GM12872 (cell line): ENCODE measurements around the gene PHACTR2.

Experiments
- CTCF ChIP-seq: IDR thresholded peaks from 3 replicates; pipeline ENCODE4 v1.5.1; 2011; ENCODE audit warnings: low read depth, mild to moderate bottlenecking, low read length, moderate library complexity; ENCODE audit not compliant: insufficient read depth

PHACTR2 gene

DNA sequence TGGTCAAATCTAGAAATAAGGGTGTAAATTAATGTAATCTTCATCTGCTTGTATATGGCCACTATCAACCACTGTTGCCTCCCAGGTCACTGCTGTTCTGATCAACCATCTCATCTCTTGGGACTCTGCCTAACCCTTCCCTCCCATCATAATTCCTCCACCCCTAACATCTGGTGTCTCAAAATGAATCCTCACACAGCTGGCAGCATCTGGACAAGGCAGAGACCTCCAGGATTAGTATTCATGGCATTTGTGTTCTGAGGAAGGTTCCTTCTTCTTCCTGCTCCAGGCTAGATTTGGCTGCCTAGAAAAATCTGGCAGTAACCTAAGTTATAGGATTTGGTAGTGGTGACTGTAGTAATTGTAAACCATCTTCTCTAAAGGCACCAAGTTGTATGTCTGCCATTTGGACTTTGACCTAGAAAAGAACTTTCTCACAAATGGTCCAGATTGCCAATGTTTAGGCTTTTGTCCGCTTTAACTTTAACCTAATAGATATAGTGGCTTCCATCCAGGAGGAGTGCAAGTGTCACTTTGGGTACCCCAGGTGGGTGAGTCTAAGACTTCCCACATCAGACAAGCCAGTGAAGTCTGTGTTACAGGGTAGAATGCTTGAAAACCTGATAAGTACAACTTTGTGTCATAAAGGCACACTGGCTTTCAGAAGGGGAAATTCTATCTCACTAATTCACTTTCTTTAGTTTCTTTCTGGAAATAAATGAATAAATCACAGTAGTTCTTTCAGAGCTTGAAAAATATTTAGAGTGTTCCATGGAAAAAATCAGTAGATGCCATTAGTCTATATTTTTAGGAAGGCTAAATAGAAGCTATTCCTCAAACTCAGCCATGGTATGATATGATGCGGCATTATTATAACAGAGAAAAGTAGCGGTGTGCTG, 3.0 kb upstream of the PHACTR2 start:
- no peak for TF ChIP-seq CTCF

DNA sequence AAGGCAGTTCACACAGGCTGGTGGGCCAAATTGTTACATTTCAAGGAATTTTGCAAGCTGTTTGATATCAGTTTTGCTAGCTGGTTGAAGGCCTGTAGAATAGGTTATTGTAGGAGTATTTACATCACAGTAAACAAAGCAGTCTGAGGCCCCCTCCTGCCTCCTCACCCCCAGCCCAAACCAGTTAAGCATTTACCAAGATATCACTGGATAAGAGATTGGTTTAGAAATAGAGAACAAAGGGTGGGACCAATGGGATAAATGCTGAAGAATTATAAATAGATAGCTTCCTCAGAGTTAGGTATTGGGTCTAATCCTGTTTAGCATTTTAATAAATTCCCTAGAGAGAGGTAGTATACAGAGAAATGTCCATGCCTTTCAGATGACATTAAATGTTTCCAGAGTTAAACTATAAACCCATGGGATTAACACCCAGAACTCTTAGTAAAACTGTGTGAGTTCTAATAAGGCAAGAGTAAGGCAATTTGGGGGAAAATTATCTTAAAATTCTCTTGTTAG, 2.3 kb upstream of the PHACTR2 start:
- TF ChIP-seq CTCF = no peak

- no peak for TF ChIP-seq CTCF
Observed at GRCh38 chr6:143675946-143676345, 1.8 kb upstream of the PHACTR2 start.

- TF ChIP-seq CTCF = no peak
Observed at GRCh38 chr6:143676437-143677045, 1.2 kb upstream of the PHACTR2 start.

- no peak for TF ChIP-seq CTCF
Observed at GRCh38 chr6:143677577-143677890, 231 bp upstream of the PHACTR2 start.

GRCh38 chr6:143679041-143679440, 1.3 kb downstream of the PHACTR2 start:
- TF ChIP-seq CTCF = no peak

GRCh38 chr6:143680141-143680540, 2.4 kb downstream of the PHACTR2 start:
- TF ChIP-seq CTCF = no peak
